A549 (cell line): Measurements from ENCODE around the gene FAM171A1. TPM values are rescaled to one million over a fixed set of nuclear protein-coding genes. Genes with fewer than 3 reads are reported as not detected.

Experiments used
- ATAC-seq, 2 experiments: fragments of 200-7000 bp in 1 of 2; fragments of >200 bp in 1 of 2; cut with Nextera tagmentation in 1 of 2; cut with Tn5 transposase in 1 of 2; 3 replicates each; pipeline versions ENCODE4 v1.8.0 to v1.9.1; 2018 to 2020; ENCODE audit warnings: mild to moderate bottlenecking in 1 of 2, moderate library complexity in 1 of 2
- CTCF ChIA-PET: fragments of 300-600 bp; sonication (Branson Sonifier 250); formaldehyde crosslinking; extraction: SDS; loops from one replicate; lab custom pipeline; 2021; ENCODE audit warnings: antibody characterized with exemption, inconsistent platforms; lab: Yijun Ruan, JAX
- POLR2A ChIA-PET: fragments of 350-600 bp; formaldehyde crosslinking; extraction: SDS; loops from one replicate; lab custom pipeline; 2021; ENCODE audit warnings: antibody characterized with exemption, inconsistent platforms; lab: Yijun Ruan, JAX
- DNase-seq, 2 experiments: peaks; one replicate each; pipeline versions ENCODE4 v3.0.0 to v3.0.0-alpha.2; 2011 to 2016; ENCODE audit warnings: low read depth in 1 of 2, low spot score in 1 of 2
- FAIRE-seq: peaks from 2 replicates; lab custom pipeline; 2011; peaks lifted over from hg19 to GRCh38; lab: Jason Lieb, UNC
- H3K27ac ChIP-seq, 2 experiments: fragments of >200 bp; sonication (Bioruptor Twin); formaldehyde crosslinking; 3 replicates each; pipeline ENCODE4 v1.5.1; 2016 to 2017
- H3K4me1 ChIP-seq: fragments of >200 bp; sonication (Bioruptor Twin); formaldehyde crosslinking; 3 replicates; pipeline ENCODE4 v1.6.1; 2016
- H3K4me2 ChIP-seq: fragments of >200 bp; sonication (Bioruptor Twin); formaldehyde crosslinking; 3 replicates; pipeline ENCODE4 v1.6.1; 2016
- H3K4me3 ChIP-seq: fragments of >200 bp; sonication (Bioruptor Twin); formaldehyde crosslinking; 3 replicates; pipeline ENCODE4 v1.5.1; 2016
- H3K9me3 ChIP-seq: fragments of >200 bp; sonication (Bioruptor Twin); formaldehyde crosslinking; 3 replicates; pipeline ENCODE4 v1.6.1; 2016
- CBX2 ChIP-seq: fragments of 200-600 bp; sonication (generic); IDR thresholded peaks from 2 replicates; pipeline ENCODE4 v1.6.1; 2016; ENCODE audit warnings: low read depth, mild to moderate bottlenecking, borderline replicate concordance
- E2F6 ChIP-seq: IDR thresholded peaks from 2 replicates; pipeline ENCODE4 v1.6.1; 2012; ENCODE audit warnings: low read depth, borderline replicate concordance
- ESRRA ChIP-seq: fragments of 150-350 bp; IDR thresholded peaks from 2 replicates; pipeline ENCODE4 v1.6.1; 2014; ENCODE audit warnings: mild to moderate bottlenecking, low read length, borderline replicate concordance
- HEYL ChIP-seq: fragments of 250-450 bp; sonication (Bioruptor Pico); IDR thresholded peaks from 2 replicates; pipeline ENCODE4 v1.8.0; 2021; ENCODE audit warnings: mild to moderate bottlenecking, moderate library complexity
- HOXB5 ChIP-seq: fragments of 250-450 bp; sonication (Bioruptor Pico); IDR thresholded peaks from 2 replicates; pipeline ENCODE4 v1.5.0; 2020; ENCODE audit warnings: mild to moderate bottlenecking, moderate library complexity
- JUN ChIP-seq, 2 experiments: fragments of >200 bp; sonication (Bioruptor Twin); formaldehyde crosslinking; IDR thresholded peaks; 2 replicates in 1 of 2; 3 replicates in 1 of 2; pipeline ENCODE4 v1.6.1; 2016 to 2017
- MAZ ChIP-seq: fragments of 150-350 bp; IDR thresholded peaks from 2 replicates; pipeline ENCODE4 v1.6.1; 2014; ENCODE audit warnings: antibody characterized with exemption, low read depth, low read length, borderline replicate concordance
- NFE2L2 ChIP-seq: fragments of 150-350 bp; conservative IDR thresholded peaks from 2 replicates; pipeline ENCODE4 v1.6.1; 2014; ENCODE audit warnings: low read length
- POLR2A ChIP-seq: IDR thresholded peaks from 2 replicates; pipeline ENCODE4 v1.6.1; 2012; ENCODE audit warnings: mild to moderate bottlenecking, low read length
- POLR2AphosphoS2 ChIP-seq: conservative IDR thresholded peaks from 2 replicates; pipeline ENCODE4 v1.6.1; 2012; ENCODE audit warnings: low read length, improper control_type of control experiment, inconsistent platforms
- RARB ChIP-seq: fragments of 250-450 bp; sonication (Bioruptor Pico); IDR thresholded peaks from 2 replicates; pipeline ENCODE4 v1.8.0; 2021; ENCODE audit warnings: mild to moderate bottlenecking, moderate library complexity
- SREBF2 ChIP-seq: fragments of 450-650 bp; IDR thresholded peaks from 2 replicates; pipeline ENCODE4 v1.6.1; 2014; ENCODE audit warnings: mild to moderate bottlenecking, moderate library complexity
- ZC3H11A ChIP-seq: fragments of 450-650 bp; IDR thresholded peaks from 2 replicates; pipeline ENCODE4 v1.6.1; 2014; ENCODE audit warnings: antibody characterized with exemption, mild to moderate bottlenecking
- ZFP36 ChIP-seq: fragments of 450-650 bp; IDR thresholded peaks from 2 replicates; pipeline ENCODE4 v1.6.1; 2014; ENCODE audit warnings: borderline replicate concordance; ENCODE audit not compliant: partially characterized antibody
- ZNF302 ChIP-seq: fragments of 250-450 bp; sonication (Bioruptor Pico); IDR thresholded peaks from 2 replicates; pipeline ENCODE4 v1.9.0; 2021; ENCODE audit warnings: inconsistent platforms, mild to moderate bottlenecking, moderate library complexity
- WGBS: methylation state at CpG from one replicate; pipeline ENCODE4 v1.1.6; 2017; ENCODE audit errors: missing lambda C conversion rate; 5-methylcytosine and 5-hydroxymethylcytosine counted together
- polyA plus RNA-seq, 4 experiments: library from polyadenylated mRNA; depleted of rRNA in 3 of 4; stranded (reverse); fragments of >200 nt; fragmentation: RNase III in 1 of 4; extraction: RNeasy Plus Mini Kit Qiagen cat#74134 plus additional on column Dnase treatment in 1 of 4; gene quantifications; 2 replicates in 3 of 4; 3 replicates in 1 of 4; pipeline ENCODE4 v1.2.3, GENCODE V29; 2011 to 2017
- TF ChIP-seq, protein P1 (sequence below): fragments of 200-600 bp; sonication (generic); IDR thresholded peaks from 2 replicates; pipeline ENCODE4 v1.6.1; 2016; ENCODE audit warnings: antibody characterized with exemption, mild to moderate bottlenecking, moderate library complexity
- TF ChIP-seq, protein P2 (sequence below): fragments of 250-450 bp; sonication (Bioruptor Pico); IDR thresholded peaks from 2 replicates; pipeline ENCODE4 v1.5.0; 2020; ENCODE audit warnings: low read depth, mild to moderate bottlenecking, moderate library complexity
- TF ChIP-seq, protein P3 (sequence below): fragments of 250-450 bp; sonication (Bioruptor Pico); IDR thresholded peaks from 2 replicates; pipeline ENCODE4 v1.5.0; 2021; ENCODE audit warnings: mild to moderate bottlenecking, moderate library complexity, borderline replicate concordance
- TF ChIP-seq, protein P4 (sequence below): fragments of >200 bp; sonication (Bioruptor Twin); formaldehyde crosslinking; IDR thresholded peaks from 3 replicates; pipeline ENCODE4 v1.6.1; 2016

Gene FAM171A1
- polyA plus RNA-seq, 2 of the 4 experiments (the other 2 are of a cell fraction) = 13.8 to 15.2 TPM

- Histone ChIP-seq H3K9me3 (no peaks in the 10 kb centered on the region), H3K4me2 (no peak overlapping the region), H3K4me1 (no peaks in the 10 kb centered on the region), H3K4me3 (no peak overlapping the region), H3K27ac (no peak overlapping the region)
- ATAC-seq (no peak), FAIRE-seq (no peak), DNase-seq (no peak)
- TF ChIP-seq JUN (IDR thresholded peaks at IDR 0.05) (no peak), HEYL (CRISPR knock-in tag) (no peak), MAZ (no peak), ESRRA (no peak), SREBF2 (no peak), E2F6 (no peak), HOXB5 (CRISPR knock-in tag) (no peak), ZNF302 (CRISPR knock-in tag) (no peak), CBX2 (no peak), ZFP36 (no peak), POLR2AphosphoS2 (no peak), POLR2A (no peak), RARB (CRISPR knock-in tag) (no peak), ZC3H11A (no peak), NFE2L2 (no peak)
- TF ChIP-seq, protein P1, sequence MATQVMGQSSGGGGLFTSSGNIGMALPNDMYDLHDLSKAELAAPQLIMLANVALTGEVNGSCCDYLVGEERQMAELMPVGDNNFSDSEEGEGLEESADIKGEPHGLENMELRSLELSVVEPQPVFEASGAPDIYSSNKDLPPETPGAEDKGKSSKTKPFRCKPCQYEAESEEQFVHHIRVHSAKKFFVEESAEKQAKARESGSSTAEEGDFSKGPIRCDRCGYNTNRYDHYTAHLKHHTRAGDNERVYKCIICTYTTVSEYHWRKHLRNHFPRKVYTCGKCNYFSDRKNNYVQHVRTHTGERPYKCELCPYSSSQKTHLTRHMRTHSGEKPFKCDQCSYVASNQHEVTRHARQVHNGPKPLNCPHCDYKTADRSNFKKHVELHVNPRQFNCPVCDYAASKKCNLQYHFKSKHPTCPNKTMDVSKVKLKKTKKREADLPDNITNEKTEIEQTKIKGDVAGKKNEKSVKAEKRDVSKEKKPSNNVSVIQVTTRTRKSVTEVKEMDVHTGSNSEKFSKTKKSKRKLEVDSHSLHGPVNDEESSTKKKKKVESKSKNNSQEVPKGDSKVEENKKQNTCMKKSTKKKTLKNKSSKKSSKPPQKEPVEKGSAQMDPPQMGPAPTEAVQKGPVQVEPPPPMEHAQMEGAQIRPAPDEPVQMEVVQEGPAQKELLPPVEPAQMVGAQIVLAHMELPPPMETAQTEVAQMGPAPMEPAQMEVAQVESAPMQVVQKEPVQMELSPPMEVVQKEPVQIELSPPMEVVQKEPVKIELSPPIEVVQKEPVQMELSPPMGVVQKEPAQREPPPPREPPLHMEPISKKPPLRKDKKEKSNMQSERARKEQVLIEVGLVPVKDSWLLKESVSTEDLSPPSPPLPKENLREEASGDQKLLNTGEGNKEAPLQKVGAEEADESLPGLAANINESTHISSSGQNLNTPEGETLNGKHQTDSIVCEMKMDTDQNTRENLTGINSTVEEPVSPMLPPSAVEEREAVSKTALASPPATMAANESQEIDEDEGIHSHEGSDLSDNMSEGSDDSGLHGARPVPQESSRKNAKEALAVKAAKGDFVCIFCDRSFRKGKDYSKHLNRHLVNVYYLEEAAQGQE = no peak
- TF ChIP-seq, protein P2, sequence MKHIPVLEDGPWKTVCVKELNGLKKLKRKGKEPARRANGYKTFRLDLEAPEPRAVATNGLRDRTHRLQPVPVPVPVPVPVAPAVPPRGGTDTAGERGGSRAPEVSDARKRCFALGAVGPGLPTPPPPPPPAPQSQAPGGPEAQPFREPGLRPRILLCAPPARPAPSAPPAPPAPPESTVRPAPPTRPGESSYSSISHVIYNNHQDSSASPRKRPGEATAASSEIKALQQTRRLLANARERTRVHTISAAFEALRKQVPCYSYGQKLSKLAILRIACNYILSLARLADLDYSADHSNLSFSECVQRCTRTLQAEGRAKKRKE (CRISPR knock-in tag) = no peak
- TF ChIP-seq, protein P3, sequence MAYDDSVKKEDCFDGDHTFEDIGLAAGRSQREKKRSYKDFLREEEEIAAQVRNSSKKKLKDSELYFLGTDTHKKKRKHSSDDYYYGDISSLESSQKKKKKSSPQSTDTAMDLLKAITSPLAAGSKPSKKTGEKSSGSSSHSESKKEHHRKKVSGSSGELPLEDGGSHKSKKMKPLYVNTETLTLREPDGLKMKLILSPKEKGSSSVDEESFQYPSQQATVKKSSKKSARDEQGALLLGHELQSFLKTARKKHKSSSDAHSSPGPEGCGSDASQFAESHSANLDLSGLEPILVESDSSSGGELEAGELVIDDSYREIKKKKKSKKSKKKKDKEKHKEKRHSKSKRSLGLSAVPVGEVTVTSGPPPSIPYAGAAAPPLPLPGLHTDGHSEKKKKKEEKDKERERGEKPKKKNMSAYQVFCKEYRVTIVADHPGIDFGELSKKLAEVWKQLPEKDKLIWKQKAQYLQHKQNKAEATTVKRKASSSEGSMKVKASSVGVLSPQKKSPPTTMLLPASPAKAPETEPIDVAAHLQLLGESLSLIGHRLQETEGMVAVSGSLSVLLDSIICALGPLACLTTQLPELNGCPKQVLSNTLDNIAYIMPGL (CRISPR knock-in tag) = no peak
- TF ChIP-seq, protein P4, sequence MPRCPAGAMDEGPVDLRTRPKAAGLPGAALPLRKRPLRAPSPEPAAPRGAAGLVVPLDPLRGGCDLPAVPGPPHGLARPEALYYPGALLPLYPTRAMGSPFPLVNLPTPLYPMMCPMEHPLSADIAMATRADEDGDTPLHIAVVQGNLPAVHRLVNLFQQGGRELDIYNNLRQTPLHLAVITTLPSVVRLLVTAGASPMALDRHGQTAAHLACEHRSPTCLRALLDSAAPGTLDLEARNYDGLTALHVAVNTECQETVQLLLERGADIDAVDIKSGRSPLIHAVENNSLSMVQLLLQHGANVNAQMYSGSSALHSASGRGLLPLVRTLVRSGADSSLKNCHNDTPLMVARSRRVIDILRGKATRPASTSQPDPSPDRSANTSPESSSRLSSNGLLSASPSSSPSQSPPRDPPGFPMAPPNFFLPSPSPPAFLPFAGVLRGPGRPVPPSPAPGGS = no peak
- POLR2A ChIA-PET = no interaction called here
- CTCF ChIA-PET = interaction anchor here (1.2 kb wide), 1 partner anchor 10 kb away, joined by 6 read pairs; no protein-coding TSS in a partner anchor
- 87% methylated on average over 4 of the region's 4 CpGs for WGBS
Observed at GRCh38 chr10:15313047-15313446, 58.0 kb downstream of the FAM171A1 start.
